ENCODE results near the gene OSBPL9.

Gene OSBPL9

DNA sequence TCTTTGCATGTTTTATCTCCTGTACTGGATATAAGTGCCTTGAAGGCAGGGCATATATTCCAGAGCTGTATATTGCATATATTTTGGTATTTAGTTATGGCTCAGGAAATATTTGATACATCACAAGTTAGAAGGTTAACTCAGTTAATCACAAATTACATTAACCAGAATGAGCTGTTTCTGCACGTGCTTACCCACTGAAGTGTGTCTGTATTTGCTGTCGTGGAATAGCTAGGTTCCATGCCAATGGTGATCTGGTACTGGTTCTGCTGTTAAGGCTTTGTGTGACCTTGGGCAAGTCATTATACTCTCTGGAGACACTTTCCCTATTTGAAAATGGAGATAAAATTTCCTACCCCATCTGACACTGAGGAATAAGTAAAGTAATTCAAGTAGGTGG, 50.7 kb downstream of the OSBPL9 start:
- no peak overlapping the region for H3K4me3 ChIP-seq (ENCODE audit: low read length)
- TF ChIP-seq, protein P1, sequence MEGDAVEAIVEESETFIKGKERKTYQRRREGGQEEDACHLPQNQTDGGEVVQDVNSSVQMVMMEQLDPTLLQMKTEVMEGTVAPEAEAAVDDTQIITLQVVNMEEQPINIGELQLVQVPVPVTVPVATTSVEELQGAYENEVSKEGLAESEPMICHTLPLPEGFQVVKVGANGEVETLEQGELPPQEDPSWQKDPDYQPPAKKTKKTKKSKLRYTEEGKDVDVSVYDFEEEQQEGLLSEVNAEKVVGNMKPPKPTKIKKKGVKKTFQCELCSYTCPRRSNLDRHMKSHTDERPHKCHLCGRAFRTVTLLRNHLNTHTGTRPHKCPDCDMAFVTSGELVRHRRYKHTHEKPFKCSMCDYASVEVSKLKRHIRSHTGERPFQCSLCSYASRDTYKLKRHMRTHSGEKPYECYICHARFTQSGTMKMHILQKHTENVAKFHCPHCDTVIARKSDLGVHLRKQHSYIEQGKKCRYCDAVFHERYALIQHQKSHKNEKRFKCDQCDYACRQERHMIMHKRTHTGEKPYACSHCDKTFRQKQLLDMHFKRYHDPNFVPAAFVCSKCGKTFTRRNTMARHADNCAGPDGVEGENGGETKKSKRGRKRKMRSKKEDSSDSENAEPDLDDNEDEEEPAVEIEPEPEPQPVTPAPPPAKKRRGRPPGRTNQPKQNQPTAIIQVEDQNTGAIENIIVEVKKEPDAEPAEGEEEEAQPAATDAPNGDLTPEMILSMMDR (IDR thresholded peaks at IDR 0.05; ENCODE audit: low read length): no peak
- no peak for TF ChIP-seq EZH2phosphoT487 (IDR thresholded peaks at IDR 0.05; ENCODE audit: low read length)
- TF ChIP-seq EZH2 (optimal IDR thresholded peaks at IDR 0.05; ENCODE audit: low read depth, low read length): no peak

DNA sequence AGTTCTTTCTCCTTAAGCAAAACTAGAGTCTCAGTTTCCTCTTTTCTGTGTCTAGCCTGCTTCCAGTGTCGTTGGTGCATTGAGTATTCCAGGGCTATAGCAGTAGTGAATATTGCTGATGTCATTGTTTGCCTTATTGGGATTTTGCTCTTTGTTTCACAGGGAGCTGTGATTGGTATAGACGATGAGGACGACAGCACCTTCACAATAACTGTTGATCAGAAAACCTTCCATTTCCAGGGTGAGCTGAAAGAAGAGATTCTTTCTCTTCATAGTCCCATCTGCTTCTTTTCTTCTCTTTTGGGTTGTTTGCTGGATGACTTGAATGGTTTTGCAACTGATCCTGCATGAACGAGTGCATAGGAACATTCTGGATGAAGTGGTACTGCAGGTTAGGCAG, 52.4 kb downstream of the OSBPL9 start:
- Histone ChIP-seq H3K4me1 (ENCODE audit: low read length) (no peaks in the 10 kb centered on the region), H3K27me3 (replicated peaks; ENCODE audit: insufficient read depth, low read length) (no peaks in the 10 kb centered on the region), H4K20me1 (ENCODE audit: insufficient read depth, low read length) (no peaks in the 10 kb centered on the region), H3K9me3 (replicated peaks; ENCODE audit: insufficient read depth, low read length) (no peaks in the 10 kb centered on the region), H3K79me2 (ENCODE audit: low read length) (no peaks in the 10 kb centered on the region), H3K4me2 (ENCODE audit: low read depth, low read length) (no peak overlapping the region), H3K4me3 (ENCODE audit: low read length) (no peak overlapping the region), H3K27ac (ENCODE audit: low read length) (no peak overlapping the region), H2AFZ (ENCODE audit: low read length) (no peak overlapping the region), H3K36me3 (replicated peaks; ENCODE audit: insufficient read depth, low read length) (no peaks in the 10 kb centered on the region), H3K9ac (ENCODE audit: low read length) (no peak overlapping the region), H3K9me2 (replicated peaks; ENCODE audit: insufficient read depth, low read length) (no peaks in the 10 kb centered on the region), H3F3A (ENCODE audit: insufficient read depth, low read length) (no peaks in the 10 kb centered on the region)
- no peak for DNase-seq
- TF ChIP-seq, protein P1 (IDR thresholded peaks at IDR 0.05; ENCODE audit: low read length): no peak
- TF ChIP-seq EZH2phosphoT487 (IDR thresholded peaks at IDR 0.05; ENCODE audit: low read length) (no peak), EZH2 (optimal IDR thresholded peaks at IDR 0.05; ENCODE audit: low read depth, low read length) (no peak)

More for the DNA sequence above, 50.7 kb downstream of the OSBPL9 start:
- no peaks in the 10 kb centered on the region for H3K79me2 ChIP-seq (ENCODE audit: low read length)
- DNase-seq: no peak
- no peaks in the 10 kb centered on the region for H3K27me3 ChIP-seq (replicated peaks; ENCODE audit: insufficient read depth, low read length)
- no peaks in the 10 kb centered on the region for H3K4me1 ChIP-seq (ENCODE audit: low read length)
- no peaks in the 10 kb centered on the region for H3K9me3 ChIP-seq (replicated peaks; ENCODE audit: insufficient read depth, low read length)
- H3K4me2 ChIP-seq (ENCODE audit: low read depth, low read length): no peak overlapping the region
- no peak overlapping the region for H3K9ac ChIP-seq (ENCODE audit: low read length)
- no peaks in the 10 kb centered on the region for H3K9me2 ChIP-seq (replicated peaks; ENCODE audit: insufficient read depth, low read length)
- no peaks in the 10 kb centered on the region for H3K36me3 ChIP-seq (replicated peaks; ENCODE audit: insufficient read depth, low read length)
- no peak overlapping the region for H3K27ac ChIP-seq (ENCODE audit: low read length)
- no peaks in the 10 kb centered on the region for H4K20me1 ChIP-seq (ENCODE audit: insufficient read depth, low read length)
- H2AFZ ChIP-seq (ENCODE audit: low read length): no peak overlapping the region
- no peaks in the 10 kb centered on the region for H3F3A ChIP-seq (ENCODE audit: insufficient read depth, low read length)

DNA sequence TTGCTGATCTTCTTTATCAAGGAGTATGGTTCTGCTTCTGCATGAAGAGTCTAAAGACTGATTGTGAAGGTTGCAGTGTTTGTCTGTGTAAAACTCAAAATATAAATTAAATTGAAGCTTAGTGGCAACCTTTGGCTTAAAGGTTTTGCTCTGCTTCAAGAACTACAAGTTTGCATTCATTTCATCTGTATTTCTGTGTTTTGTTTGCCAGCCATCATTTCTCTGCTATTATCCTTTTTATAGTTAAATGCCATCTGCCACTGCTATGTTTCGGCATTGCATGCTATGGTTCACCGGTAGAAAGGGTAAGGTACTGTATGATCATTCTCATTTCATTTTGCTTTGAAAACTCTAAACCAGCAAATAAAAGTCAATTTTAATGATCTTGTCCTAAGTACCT, 52.9 kb downstream of the OSBPL9 start:
- H4K20me1 ChIP-seq (ENCODE audit: insufficient read depth, low read length): no peaks in the 10 kb centered on the region
- TF ChIP-seq EZH2 (optimal IDR thresholded peaks at IDR 0.05; ENCODE audit: low read depth, low read length): no peak
- no peak for TF ChIP-seq EZH2phosphoT487 (IDR thresholded peaks at IDR 0.05; ENCODE audit: low read length)
- TF ChIP-seq, protein P1 (IDR thresholded peaks at IDR 0.05; ENCODE audit: low read length): no peak
- no peaks in the 10 kb centered on the region for H3K9me3 ChIP-seq (replicated peaks; ENCODE audit: insufficient read depth, low read length)
- H3K79me2 ChIP-seq (ENCODE audit: low read length): no peaks in the 10 kb centered on the region
- no peaks in the 10 kb centered on the region for H3F3A ChIP-seq (ENCODE audit: insufficient read depth, low read length)
- H2AFZ ChIP-seq (ENCODE audit: low read length): no peak overlapping the region
- no peaks in the 10 kb centered on the region for H3K27me3 ChIP-seq (replicated peaks; ENCODE audit: insufficient read depth, low read length)
- no peak overlapping the region for H3K9ac ChIP-seq (ENCODE audit: low read length)
- H3K4me3 ChIP-seq (ENCODE audit: low read length): no peak overlapping the region
- H3K4me1 ChIP-seq (ENCODE audit: low read length): no peaks in the 10 kb centered on the region
- no peak overlapping the region for H3K27ac ChIP-seq (ENCODE audit: low read length)
- no peak for DNase-seq
- no peaks in the 10 kb centered on the region for H3K9me2 ChIP-seq (replicated peaks; ENCODE audit: insufficient read depth, low read length)
- no peak overlapping the region for H3K4me2 ChIP-seq (ENCODE audit: low read depth, low read length)
- H3K36me3 ChIP-seq (replicated peaks; ENCODE audit: insufficient read depth, low read length): no peaks in the 10 kb centered on the region

All from MM.1S (cell line).